HG03520 (cell line): ENCODE results near the gene PIGZ.

Experiments
- ATAC-seq: cut with Tn5 transposase; IDR thresholded peaks from one replicate; pipeline ENCODE4 v1.9.1; 2021; ENCODE audit warnings: mild to moderate bottlenecking, moderate library complexity; ENCODE audit not compliant: unreplicated experiment

PIGZ gene

GRCh38 chr3:196927571-196928453 is 40.8 kb downstream of the PIGZ start:
- no peak for ATAC-seq

DNA sequence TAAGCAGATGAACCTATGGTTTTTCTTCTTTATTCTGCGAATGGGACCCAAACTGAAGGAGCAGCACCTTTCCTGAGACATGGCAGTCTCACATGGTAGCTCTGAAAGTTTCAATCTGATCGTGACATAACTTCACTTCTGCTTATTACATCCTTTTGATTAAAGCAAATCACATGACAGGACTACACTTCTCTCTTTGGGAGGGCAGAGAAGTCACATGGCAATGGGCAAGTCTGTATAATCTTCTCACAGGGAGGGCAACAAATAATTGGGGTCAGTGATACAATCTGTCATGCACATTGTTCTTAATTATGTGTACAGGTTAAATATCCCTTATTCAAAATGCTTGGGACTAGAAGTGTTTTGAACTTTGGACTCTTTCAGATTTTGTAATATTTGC is 47.9 kb downstream of the PIGZ start:
- no peak for ATAC-seq

DNA sequence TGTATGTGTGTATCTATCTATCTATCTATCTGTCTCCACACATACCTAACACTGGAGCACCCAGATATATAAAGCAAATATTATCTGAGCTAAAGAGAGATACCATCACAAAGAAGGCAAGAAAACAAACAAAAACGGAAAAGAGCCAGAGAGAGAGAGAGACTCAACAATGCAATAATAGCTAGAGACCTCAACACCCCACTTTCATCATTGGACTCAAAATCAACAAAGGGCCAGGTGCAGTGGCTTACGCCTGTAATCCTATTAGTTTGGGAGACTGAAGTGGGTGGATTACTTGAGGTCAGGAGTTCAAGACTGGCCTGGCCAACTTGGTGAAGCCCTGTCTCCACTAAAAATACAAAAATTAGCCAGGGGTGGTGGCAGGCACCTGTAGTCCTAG is 49.7 kb downstream of the PIGZ start:
- ATAC-seq = no peak

DNA sequence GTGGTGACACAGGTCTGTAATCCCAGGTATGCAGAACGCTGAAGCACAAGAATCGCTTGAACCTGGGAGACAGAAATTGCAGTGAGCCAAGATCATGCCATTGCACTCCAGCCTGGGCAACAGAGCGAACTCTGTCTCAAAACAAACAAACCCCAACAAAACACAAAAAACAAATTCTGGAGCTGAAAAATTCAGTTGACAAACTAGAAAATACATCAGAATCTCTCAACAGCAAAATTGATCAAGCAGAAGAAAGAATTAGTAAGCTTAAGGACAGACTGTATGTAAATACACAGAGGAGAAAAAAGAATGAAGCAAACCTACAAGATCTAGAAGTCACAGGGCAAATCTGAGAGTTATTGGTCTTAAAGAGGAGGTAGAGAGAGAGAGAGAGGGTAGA is 51.6 kb downstream of the PIGZ start:
- ATAC-seq = no peak

DNA sequence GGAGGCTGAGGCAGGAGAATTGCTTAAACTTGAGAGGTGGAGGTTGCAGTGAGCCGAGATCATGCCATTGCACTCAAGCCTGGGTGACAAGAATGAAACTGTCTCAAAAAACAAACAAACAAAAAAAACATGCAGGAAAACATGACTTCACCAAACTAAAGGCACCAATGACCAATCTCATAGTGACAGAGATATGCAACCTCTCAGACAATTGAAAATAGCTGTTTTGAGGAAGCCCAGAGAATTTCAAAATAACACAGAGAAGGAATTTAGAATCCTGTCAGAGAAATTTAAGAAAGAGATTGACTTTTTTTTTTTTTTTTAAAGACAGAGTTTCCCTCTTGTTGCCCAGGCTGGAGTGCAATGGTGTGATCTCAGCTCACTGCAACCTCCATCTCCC is 52.4 kb downstream of the PIGZ start:
- no peak for ATAC-seq

- ATAC-seq = no peak
Observed at GRCh38 chr3:196915375-196915774, 53.3 kb downstream of the PIGZ start.

DNA sequence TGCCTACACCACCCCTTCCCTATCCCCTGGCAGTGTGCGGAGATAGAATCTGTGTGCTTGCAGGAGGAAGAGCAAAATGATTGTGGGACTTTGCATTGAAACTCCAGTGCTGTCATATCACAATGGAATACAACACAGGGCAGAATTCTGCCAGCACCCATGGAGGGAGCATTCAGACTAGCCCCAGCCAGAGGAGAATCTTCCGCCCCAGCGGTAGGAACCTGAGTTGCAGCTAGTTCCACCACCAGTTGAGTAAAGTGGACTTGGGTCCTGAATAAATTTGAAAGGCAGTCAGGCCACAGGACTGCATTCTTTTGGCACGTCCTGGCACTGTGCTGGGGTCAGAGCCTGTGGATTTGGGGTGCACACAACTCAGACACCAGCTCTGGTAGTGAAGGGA is 53.8 kb downstream of the PIGZ start:
- ATAC-seq = no peak

DNA sequence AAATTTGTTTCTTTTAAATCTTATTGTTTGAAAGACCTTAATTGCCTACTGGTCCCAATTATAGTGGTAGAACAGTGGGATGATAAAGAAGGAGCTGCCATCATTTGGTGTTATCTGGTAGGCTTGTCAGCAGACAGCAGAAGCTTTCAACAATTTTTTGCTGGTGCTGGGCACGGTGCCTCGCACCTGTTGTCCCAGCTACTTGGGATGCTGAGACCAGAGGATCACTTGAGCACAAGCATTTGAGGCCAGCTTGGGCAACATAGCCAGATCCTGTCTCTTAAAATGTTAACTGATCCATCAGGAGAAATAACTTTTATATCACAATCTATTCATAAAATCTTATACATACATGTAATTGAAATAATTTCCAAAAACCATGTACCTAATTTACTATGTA is 64.9 kb downstream of the PIGZ start:
- no peak for ATAC-seq

DNA sequence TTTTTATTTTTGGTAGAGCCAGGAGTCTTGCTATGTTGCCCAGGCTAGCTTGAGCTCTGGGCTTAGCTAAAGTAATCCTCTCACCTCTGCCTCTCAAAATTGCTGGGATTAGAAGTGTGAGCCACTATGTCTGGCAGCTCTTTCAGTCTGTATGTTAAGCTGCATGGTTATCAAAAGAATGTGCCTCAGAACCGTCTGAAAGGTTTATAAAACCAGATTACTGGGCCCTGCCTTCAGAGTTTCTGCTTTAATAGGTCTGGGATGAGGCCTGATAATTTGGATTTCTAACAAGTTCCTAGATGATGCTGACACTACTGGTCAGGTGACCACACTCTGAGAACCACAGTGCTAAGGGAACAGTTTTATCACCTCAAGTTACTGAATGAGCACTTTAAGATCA is 66.3 kb downstream of the PIGZ start:
- no peak for ATAC-seq

GRCh38 chr3:196901768-196902167 is 66.9 kb downstream of the PIGZ start:
- no peak for ATAC-seq
